Keratinocyte (primary cell): ENCODE data around the gene PAOX.

ENCODE experiments used
- EZH2 ChIP-seq: IDR thresholded peaks from one replicate; pipeline ENCODE4 v1.6.1; 2012; ENCODE audit warnings: inconsistent platforms, mild to moderate bottlenecking, low read length, moderate library complexity
- TF ChIP-seq, protein P1 (sequence below), 3 experiments: IDR thresholded peaks in 1 of 3; conservative IDR thresholded peaks in 1 of 3; optimal IDR thresholded peaks in 1 of 3; 2 replicates in 2 of 3; 3 replicates in 1 of 3; pipeline versions ENCODE3 to v1.5.1; 2011; ENCODE audit warnings: low read length in 3 of 3, mild to moderate bottlenecking in 3 of 3, moderate library complexity in 2 of 3, control low read depth in 1 of 3, inconsistent platforms in 1 of 3; ENCODE audit not compliant: insufficient read depth in 2 of 3; ENCODE audit errors: extremely low read depth in 1 of 3

DNA sequence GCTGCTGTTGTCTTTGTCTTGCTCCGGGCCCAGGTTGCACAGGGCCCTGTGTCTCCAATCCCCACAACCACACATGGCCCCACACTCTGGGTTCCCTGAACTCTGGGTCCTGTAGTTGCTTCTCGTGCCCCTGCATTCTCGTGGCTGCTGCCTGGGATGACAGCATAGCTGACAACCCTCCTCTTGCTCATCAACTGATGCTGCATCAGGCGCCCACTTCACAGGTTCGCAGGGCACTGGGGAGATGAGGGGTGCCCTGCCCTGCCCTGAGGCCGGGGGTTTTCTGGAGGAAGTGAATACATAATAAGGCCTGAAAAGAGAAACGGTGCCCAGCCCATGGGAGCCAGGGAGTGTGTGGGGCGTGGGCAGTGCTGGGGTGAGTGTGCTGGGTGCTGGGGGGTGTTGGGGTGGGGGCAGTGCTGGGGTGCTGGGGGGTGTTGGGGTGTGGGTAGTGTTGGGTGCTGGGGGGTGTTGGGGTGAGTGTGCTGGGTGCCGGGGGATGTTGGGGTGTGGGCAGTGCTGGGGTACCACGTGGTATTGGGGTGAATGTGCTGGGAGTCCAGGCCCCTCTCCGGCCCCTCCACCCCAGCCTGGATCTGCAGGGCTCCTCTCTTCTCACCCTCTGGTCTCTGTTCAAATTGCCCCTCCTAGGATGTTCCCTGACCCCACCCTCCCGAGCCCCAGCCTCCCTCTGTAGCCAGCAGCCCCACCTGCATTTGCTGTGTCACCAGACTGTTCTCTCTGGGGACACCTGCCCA, 12.9 kb downstream of the PAOX start:
- TF ChIP-seq, protein P1, sequence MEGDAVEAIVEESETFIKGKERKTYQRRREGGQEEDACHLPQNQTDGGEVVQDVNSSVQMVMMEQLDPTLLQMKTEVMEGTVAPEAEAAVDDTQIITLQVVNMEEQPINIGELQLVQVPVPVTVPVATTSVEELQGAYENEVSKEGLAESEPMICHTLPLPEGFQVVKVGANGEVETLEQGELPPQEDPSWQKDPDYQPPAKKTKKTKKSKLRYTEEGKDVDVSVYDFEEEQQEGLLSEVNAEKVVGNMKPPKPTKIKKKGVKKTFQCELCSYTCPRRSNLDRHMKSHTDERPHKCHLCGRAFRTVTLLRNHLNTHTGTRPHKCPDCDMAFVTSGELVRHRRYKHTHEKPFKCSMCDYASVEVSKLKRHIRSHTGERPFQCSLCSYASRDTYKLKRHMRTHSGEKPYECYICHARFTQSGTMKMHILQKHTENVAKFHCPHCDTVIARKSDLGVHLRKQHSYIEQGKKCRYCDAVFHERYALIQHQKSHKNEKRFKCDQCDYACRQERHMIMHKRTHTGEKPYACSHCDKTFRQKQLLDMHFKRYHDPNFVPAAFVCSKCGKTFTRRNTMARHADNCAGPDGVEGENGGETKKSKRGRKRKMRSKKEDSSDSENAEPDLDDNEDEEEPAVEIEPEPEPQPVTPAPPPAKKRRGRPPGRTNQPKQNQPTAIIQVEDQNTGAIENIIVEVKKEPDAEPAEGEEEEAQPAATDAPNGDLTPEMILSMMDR (optimal IDR thresholded peaks at IDR 0.05 in 1 of 3, IDR thresholded peaks at IDR 0.05 in 1 of 3, conservative IDR thresholded peaks at IDR 0.05 in 1 of 3; ENCODE audit: extremely low read depth in 1 of 3, insufficient read depth in 2 of 3, low read length in 3 of 3): no peak
- no peak for TF ChIP-seq EZH2
